Effector memory CD4-positive, alpha-beta T cell (primary cell): Measurements from ENCODE around the gene LBR.

Experiments
- DNase-seq, 3 donors: peaks; one replicate each; pipeline ENCODE4 v3.0.0-alpha.2; 2020
- H3K27ac ChIP-seq: 2 replicates; pipeline ENCODE4 v1.7.0; 2013; ENCODE audit warnings: mild to moderate bottlenecking, low read length, moderate library complexity; ENCODE audit not compliant: insufficient read depth, poor library complexity, severe bottlenecking
- H3K27me3 ChIP-seq: replicated peaks from 2 replicates; pipeline ENCODE4 v1.7.0; 2013; ENCODE audit warnings: mild to moderate bottlenecking, low read length; ENCODE audit not compliant: insufficient read depth, control insufficient read depth, poor library complexity, severe bottlenecking
- H3K36me3 ChIP-seq: 2 replicates; pipeline ENCODE4 v1.7.0; 2013; ENCODE audit warnings: mild to moderate bottlenecking, low read length, moderate library complexity; ENCODE audit not compliant: control insufficient read depth, insufficient read depth
- H3K4me1 ChIP-seq: 2 replicates; pipeline ENCODE4 v1.7.0; 2013; ENCODE audit warnings: low read length, mild to moderate bottlenecking; ENCODE audit not compliant: control insufficient read depth, insufficient read depth, poor library complexity, severe bottlenecking
- H3K4me3 ChIP-seq: 2 replicates; pipeline ENCODE4 v1.7.0; 2013; ENCODE audit warnings: low read length, low read depth, mild to moderate bottlenecking; ENCODE audit not compliant: insufficient read depth, poor library complexity, severe bottlenecking
- H3K9me3 ChIP-seq: 2 replicates; pipeline ENCODE4 v1.7.0; 2013; ENCODE audit warnings: mild to moderate bottlenecking, low read length, moderate library complexity; ENCODE audit not compliant: control insufficient read depth

Gene LBR

DNA sequence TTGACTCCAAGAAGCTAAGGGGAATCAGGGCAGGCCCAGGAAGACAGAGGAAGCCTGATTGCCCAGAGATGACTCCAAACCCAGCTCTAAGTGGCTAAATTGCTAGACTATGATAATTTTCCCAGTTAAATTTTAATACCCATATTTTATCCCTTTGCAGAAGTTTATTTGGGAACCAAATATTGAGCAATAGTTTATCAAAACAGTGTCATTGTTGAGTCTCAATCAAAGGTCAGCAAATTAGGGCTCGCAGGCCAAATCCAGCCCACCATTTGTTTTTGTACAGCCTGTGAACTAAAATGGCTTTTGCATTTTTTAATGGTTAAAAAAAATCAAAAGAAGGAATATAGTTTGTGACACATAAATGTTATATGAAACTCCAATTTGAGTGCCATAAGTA is 47.1 kb downstream of the LBR start:
- Histone ChIP-seq H3K9me3 (no peaks in the 10 kb centered on the region), H3K36me3 (no peaks in the 10 kb centered on the region), H3K27ac (no peak overlapping the region), H3K4me1 (no peaks in the 10 kb centered on the region), H3K4me3 (no peak overlapping the region), H3K27me3 (no peaks in the 10 kb centered on the region)
- no peak for DNase-seq

GRCh38 chr1:225378880-225379279 is 49.0 kb downstream of the LBR start:
- Histone ChIP-seq H3K4me1 (no peaks in the 10 kb centered on the region), H3K36me3 (no peaks in the 10 kb centered on the region), H3K27me3 (no peaks in the 10 kb centered on the region), H3K27ac (no peak overlapping the region), H3K9me3 (no peaks in the 10 kb centered on the region), H3K4me3 (no peak overlapping the region)
- DNase-seq, result no peak

GRCh38 chr1:225374996-225375395 is 52.8 kb downstream of the LBR start:
- DNase-seq, result no peak
- no peak overlapping the region for H3K4me3 ChIP-seq

GRCh38 chr1:225373155-225373554 is 54.7 kb downstream of the LBR start:
- no peak for DNase-seq
- no peaks in the 10 kb centered on the region for H3K36me3 ChIP-seq
- no peaks in the 10 kb centered on the region for H3K27me3 ChIP-seq
- no peak overlapping the region for H3K4me3 ChIP-seq
- H3K27ac ChIP-seq, result no peak overlapping the region
- no peaks in the 10 kb centered on the region for H3K4me1 ChIP-seq
- H3K9me3 ChIP-seq, result no peaks in the 10 kb centered on the region

More at GRCh38 chr1:225374996-225375395, 52.8 kb downstream of the LBR start:
- Histone ChIP-seq H3K27me3 (no peaks in the 10 kb centered on the region), H3K27ac (no peak overlapping the region), H3K36me3 (no peaks in the 10 kb centered on the region), H3K4me1 (no peaks in the 10 kb centered on the region), H3K9me3 (no peaks in the 10 kb centered on the region)

DNA sequence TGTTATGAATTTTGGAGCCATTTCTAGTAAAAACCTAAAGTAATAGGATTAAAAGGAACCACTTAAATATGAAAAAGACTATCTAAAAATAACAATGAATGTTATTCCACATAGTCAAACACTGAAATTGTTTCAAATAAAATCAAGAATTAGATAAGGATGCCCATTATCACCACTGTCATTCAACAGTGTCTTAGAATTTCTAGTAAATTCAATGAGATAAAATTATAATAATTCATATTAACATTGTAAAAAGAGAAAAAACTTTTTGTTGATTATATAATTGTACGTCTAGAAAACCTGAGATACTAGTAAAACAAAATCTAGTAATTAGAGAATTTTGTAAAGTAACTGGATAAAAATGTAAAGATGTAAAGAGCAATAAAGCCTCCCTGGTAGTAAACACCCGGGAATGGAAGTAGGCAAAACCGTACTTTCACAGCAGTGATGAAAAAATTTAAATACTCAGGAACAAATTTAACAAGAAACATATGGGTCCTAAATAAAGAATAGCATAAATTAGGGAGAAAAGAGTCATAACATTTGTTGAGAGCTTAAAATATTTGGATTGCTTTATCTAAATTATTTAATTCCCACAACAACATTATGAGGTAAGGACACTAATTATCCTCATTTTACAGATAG is 56.4 kb downstream of the LBR start:
- no peak for DNase-seq
- H3K4me1 ChIP-seq, result no peaks in the 10 kb centered on the region
- no peak overlapping the region for H3K4me3 ChIP-seq
- H3K9me3 ChIP-seq, result no peaks in the 10 kb centered on the region
- no peaks in the 10 kb centered on the region for H3K36me3 ChIP-seq
- no peak overlapping the region for H3K27ac ChIP-seq
- H3K27me3 ChIP-seq, result no peaks in the 10 kb centered on the region

DNA sequence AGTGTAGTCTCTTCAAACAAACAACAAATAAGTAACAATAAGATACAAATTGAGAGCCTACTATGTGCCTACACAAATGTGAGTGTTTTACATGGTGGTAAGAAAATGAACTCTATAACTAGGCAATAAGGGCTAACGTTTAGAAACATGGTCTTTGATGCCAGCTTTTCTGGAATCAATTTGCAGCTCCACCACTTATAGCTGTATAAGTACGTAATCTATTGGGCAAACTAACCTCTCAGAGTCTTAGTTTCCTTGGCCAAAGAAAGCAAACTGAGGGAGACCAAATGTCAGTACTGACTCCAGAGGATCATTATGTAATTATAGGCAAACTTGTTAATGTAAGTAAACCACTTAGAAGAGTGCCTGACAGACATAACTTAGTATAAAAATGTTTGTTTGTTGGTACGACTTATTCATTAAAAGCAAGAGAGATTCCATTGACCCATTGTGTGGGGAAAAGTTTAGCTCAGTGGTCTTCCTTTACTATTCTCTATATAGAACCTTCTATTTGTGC is 59.7 kb downstream of the LBR start:
- no peak for DNase-seq
- Histone ChIP-seq H3K4me1 (no peaks in the 10 kb centered on the region), H3K36me3 (no peaks in the 10 kb centered on the region), H3K27ac (no peak overlapping the region), H3K27me3 (no peaks in the 10 kb centered on the region), H3K9me3 (no peaks in the 10 kb centered on the region), H3K4me3 (no peak overlapping the region)

DNA sequence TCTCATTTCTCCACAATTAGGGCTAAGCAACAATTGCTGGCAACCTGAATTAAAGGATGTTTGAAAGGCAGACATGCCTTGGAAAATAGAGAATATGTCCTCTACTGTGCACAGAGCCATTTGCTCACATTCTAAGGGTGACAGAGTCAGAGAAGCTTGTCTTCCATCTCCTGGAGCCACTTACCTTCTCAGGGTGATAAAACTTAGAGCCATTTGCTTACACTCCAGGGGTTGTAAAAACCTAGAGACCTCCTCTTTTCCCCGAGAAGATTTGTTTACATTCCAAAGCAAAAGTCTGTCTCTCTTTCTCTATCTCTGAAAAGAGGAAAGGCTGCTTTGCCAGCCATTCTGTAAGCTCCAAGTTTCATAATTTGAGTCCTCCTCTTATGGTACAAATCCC is 61.3 kb downstream of the LBR start:
- no peaks in the 10 kb centered on the region for H3K4me1 ChIP-seq
- H3K9me3 ChIP-seq, result no peaks in the 10 kb centered on the region
- H3K36me3 ChIP-seq, result no peaks in the 10 kb centered on the region
- DNase-seq, result no peak
- H3K27ac ChIP-seq, result no peak overlapping the region
- no peak overlapping the region for H3K4me3 ChIP-seq
- H3K27me3 ChIP-seq, result no peaks in the 10 kb centered on the region

GRCh38 chr1:225366018-225366417 is 61.8 kb downstream of the LBR start:
- no peak for DNase-seq
- Histone ChIP-seq H3K27ac (no peak overlapping the region), H3K9me3 (no peaks in the 10 kb centered on the region), H3K27me3 (no peaks in the 10 kb centered on the region), H3K36me3 (no peaks in the 10 kb centered on the region), H3K4me3 (no peak overlapping the region), H3K4me1 (no peaks in the 10 kb centered on the region)

DNA sequence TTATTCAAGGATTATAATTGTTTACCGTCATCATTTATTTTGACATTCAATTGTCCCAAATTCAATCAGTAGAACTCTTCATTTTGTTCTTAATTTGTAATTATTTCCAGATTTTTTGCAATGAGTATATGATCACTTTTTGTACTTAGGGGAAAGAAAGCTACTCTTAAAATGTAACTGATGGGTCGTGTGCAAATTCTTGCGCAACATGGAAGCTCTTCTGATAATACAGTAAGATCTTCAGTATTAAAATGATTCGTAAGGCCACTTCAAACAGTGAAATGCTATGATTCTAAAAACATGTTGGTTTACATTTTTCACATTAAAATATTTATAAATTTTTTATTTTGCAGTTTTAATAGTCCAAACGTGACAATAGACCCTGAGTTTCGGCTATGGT is 63.4 kb downstream of the LBR start:
- DNase-seq, result no peak
- Histone ChIP-seq H3K36me3 (no peaks in the 10 kb centered on the region), H3K27ac (no peak overlapping the region), H3K9me3 (no peaks in the 10 kb centered on the region), H3K4me3 (no peak overlapping the region), H3K4me1 (no peaks in the 10 kb centered on the region), H3K27me3 (no peaks in the 10 kb centered on the region)

- H3K4me1 ChIP-seq, result no peaks in the 10 kb centered on the region
- H3K36me3 ChIP-seq, result no peaks in the 10 kb centered on the region
- H3K27ac ChIP-seq, result no peak overlapping the region
- DNase-seq, result no peak
- no peaks in the 10 kb centered on the region for H3K27me3 ChIP-seq
- no peak overlapping the region for H3K4me3 ChIP-seq
- H3K9me3 ChIP-seq, result no peaks in the 10 kb centered on the region
Observed at GRCh38 chr1:225362805-225363204, 65.0 kb downstream of the LBR start.
